HEK293 (cell line): ENCODE data around the gene UPK1A.

Experiments
- PATZ1 ChIP-seq: fragments of 450-650 bp; formaldehyde crosslinking; IDR thresholded peaks from 2 replicates; pipeline ENCODE4 v1.5.1; 2016; ENCODE audit warnings: missing biosample characterization, missing genetic modification characterization
- PRDM6 ChIP-seq: fragments of 450-650 bp; formaldehyde crosslinking; IDR thresholded peaks from 2 replicates; pipeline ENCODE4 v1.5.1; 2017; ENCODE audit warnings: missing biosample characterization, missing genetic modification characterization
- TRIM28 ChIP-seq: IDR thresholded peaks from 2 replicates; pipeline ENCODE4 v1.6.1; 2011; ENCODE audit warnings: low read length, control low read depth, borderline replicate concordance
- ZBTB49 ChIP-seq: fragments of 450-650 bp; formaldehyde crosslinking; IDR thresholded peaks from 2 replicates; pipeline ENCODE4 v1.5.1; 2016; ENCODE audit warnings: missing biosample characterization, missing genetic modification characterization, low read depth
- ZBTB7A ChIP-seq: fragments of 450-650 bp; formaldehyde crosslinking; IDR thresholded peaks from 2 replicates; pipeline ENCODE4 v1.5.1; 2016; ENCODE audit warnings: low read depth, missing biosample characterization, missing genetic modification characterization
- ZEB2 ChIP-seq: fragments of 450-650 bp; formaldehyde crosslinking; IDR thresholded peaks from 2 replicates; pipeline ENCODE4 v1.5.1; 2016; ENCODE audit warnings: missing biosample characterization, missing genetic modification characterization
- ZNF133 ChIP-seq: fragments of 450-650 bp; formaldehyde crosslinking; IDR thresholded peaks from 2 replicates; pipeline ENCODE4 v1.5.1; 2016; ENCODE audit warnings: missing biosample characterization, missing genetic modification characterization
- ZNF18 ChIP-seq: fragments of 450-650 bp; formaldehyde crosslinking; IDR thresholded peaks from 2 replicates; pipeline ENCODE4 v1.5.1; 2016; ENCODE audit warnings: missing biosample characterization, missing genetic modification characterization
- ZNF26 ChIP-seq: fragments of 450-650 bp; formaldehyde crosslinking; IDR thresholded peaks from 2 replicates; pipeline ENCODE4 v1.5.1; 2016; ENCODE audit warnings: missing biosample characterization, missing genetic modification characterization
- ZNF280D ChIP-seq: fragments of 450-650 bp; formaldehyde crosslinking; IDR thresholded peaks from 2 replicates; pipeline ENCODE4 v1.5.1; 2016; ENCODE audit warnings: missing biosample characterization, missing genetic modification characterization
- ZNF324 ChIP-seq: fragments of 450-650 bp; formaldehyde crosslinking; IDR thresholded peaks from 2 replicates; pipeline ENCODE4 v1.5.1; 2016; ENCODE audit warnings: missing biosample characterization, missing genetic modification characterization
- ZNF518A ChIP-seq: fragments of 450-650 bp; formaldehyde crosslinking; conservative IDR thresholded peaks from 2 replicates; pipeline ENCODE4 v1.5.1; 2016; ENCODE audit warnings: low read depth, missing biosample characterization, missing genetic modification characterization
- ZNF529 ChIP-seq: fragments of 450-650 bp; formaldehyde crosslinking; IDR thresholded peaks from 2 replicates; pipeline ENCODE4 v1.5.1; 2017; ENCODE audit warnings: missing genetic modification characterization, missing biosample characterization; ENCODE audit not compliant: insufficient replicate concordance
- ZNF530 ChIP-seq: fragments of 450-650 bp; formaldehyde crosslinking; IDR thresholded peaks from 2 replicates; pipeline ENCODE4 v1.5.1; 2016; ENCODE audit warnings: low read depth, missing biosample characterization, missing genetic modification characterization
- ZNF560 ChIP-seq: fragments of 450-650 bp; formaldehyde crosslinking; IDR thresholded peaks from 2 replicates; pipeline ENCODE4 v1.5.1; 2017; ENCODE audit warnings: missing biosample characterization, missing genetic modification characterization, borderline replicate concordance
- ZNF596 ChIP-seq: fragments of 450-650 bp; IDR thresholded peaks from 2 replicates; pipeline ENCODE4 v1.5.0; 2018; ENCODE audit warnings: missing biosample characterization, mild to moderate bottlenecking, missing genetic modification characterization, moderate library complexity
- ZNF610 ChIP-seq: fragments of 450-650 bp; formaldehyde crosslinking; IDR thresholded peaks from 2 replicates; pipeline ENCODE4 v1.5.1; 2016; ENCODE audit warnings: missing biosample characterization, missing genetic modification characterization, borderline replicate concordance

Gene UPK1A

GRCh38 chr19:35648017-35648961 lies 18.0 kb upstream of the UPK1A start, which contains the start of gene COX6B1 (continued):
- no peak for TF ChIP-seq PRDM6 (tag by site-specific recombination)
- no peak for TF ChIP-seq ZNF18 (tag by site-specific recombination)
- no peak for TF ChIP-seq ZNF530 (tag by site-specific recombination)
- TF ChIP-seq TRIM28, result peak; percentile 74; the same call in 1 of the 2 replicates
- TF ChIP-seq ZNF610, result peak; percentile 90
- TF ChIP-seq ZBTB7A (tag by site-specific recombination), result peak; percentile 24; the same call in 1 of the 2 replicates
- no peak for TF ChIP-seq ZNF280D
- TF ChIP-seq ZNF133 (tag by site-specific recombination), result no peak
- TF ChIP-seq ZNF596, result no peak
- TF ChIP-seq ZEB2 (tag by site-specific recombination), result peak; percentile 41
- no peak for TF ChIP-seq ZNF26 (tag by site-specific recombination)
- no peak for TF ChIP-seq ZNF560
- TF ChIP-seq ZNF529, result no peak
- TF ChIP-seq ZNF324 (tag by site-specific recombination), result no peak
- no peak; the same call in none of the 2 replicates for TF ChIP-seq PATZ1 (tag by site-specific recombination)
- no peak for TF ChIP-seq ZBTB49 (tag by site-specific recombination)
- peak; percentile 89 for TF ChIP-seq ZNF518A (tag by site-specific recombination)
